OCI-LY1 (cell line): ENCODE measurements around the gene SRP9.

ENCODE experiments used
- H2AFZ ChIP-seq: fragments of 200-600 bp; sonication (generic), shearing (Covaris generic); 2 replicates; pipeline ENCODE4 v1.6.0; 2014; ENCODE audit warnings: antibody characterized with exemption, mild to moderate bottlenecking, low read length
- H3F3A ChIP-seq: fragments of 200-600 bp; sonication (generic), shearing (Covaris generic); 2 replicates; pipeline ENCODE4 v1.6.0; 2014; ENCODE audit warnings: mild to moderate bottlenecking, antibody characterized with exemption, low read length, moderate library complexity; ENCODE audit not compliant: insufficient read depth
- H3K27ac ChIP-seq: fragments of 200-600 bp; sonication (generic); 2 replicates; pipeline ENCODE4 v1.5.1; 2014; ENCODE audit warnings: low read length, mixed run types, mild to moderate bottlenecking, low read depth; ENCODE audit not compliant: poor library complexity, severe bottlenecking
- H3K27me3 ChIP-seq: fragments of 200-600 bp; sonication (generic); 2 replicates; pipeline ENCODE4 v1.6.0; 2014; ENCODE audit warnings: antibody characterized with exemption, mild to moderate bottlenecking, low read length, moderate library complexity; ENCODE audit not compliant: insufficient read depth
- H3K36me3 ChIP-seq: fragments of 200-600 bp; sonication (generic); 2 replicates; pipeline ENCODE4 v1.6.1; 2014; ENCODE audit warnings: mild to moderate bottlenecking, antibody characterized with exemption, low read length, moderate library complexity, mixed read lengths; ENCODE audit not compliant: insufficient read depth
- H3K4me1 ChIP-seq: fragments of 200-600 bp; sonication (generic); 2 replicates; pipeline ENCODE4 v1.5.1; 2014; ENCODE audit warnings: mild to moderate bottlenecking, low read length, moderate library complexity; ENCODE audit not compliant: insufficient read depth, severe bottlenecking
- H3K4me2 ChIP-seq: fragments of 200-600 bp; sonication (generic), shearing (Covaris generic); 2 replicates; pipeline ENCODE4 v1.6.1; 2014; ENCODE audit warnings: low read length
- H3K4me3 ChIP-seq: fragments of 200-600 bp; sonication (generic); 2 replicates; pipeline ENCODE4 v1.5.1; 2014; ENCODE audit warnings: low read length, low read depth, mild to moderate bottlenecking, mixed read lengths; ENCODE audit not compliant: poor library complexity, severe bottlenecking
- H3K79me2 ChIP-seq: fragments of 200-600 bp; shearing (Covaris generic); 2 replicates; pipeline ENCODE4 v1.6.1; 2016; ENCODE audit warnings: mixed run types, low read length, mixed read lengths; ENCODE audit not compliant: insufficient read depth
- H3K9ac ChIP-seq: fragments of 200-600 bp; sonication (generic), shearing (Covaris generic); 2 replicates; pipeline ENCODE4 v1.6.1; 2014; ENCODE audit warnings: mild to moderate bottlenecking, low read length, mixed read lengths
- H3K9me2 ChIP-seq: fragments of 200-600 bp; sonication (generic), shearing (Covaris generic); 2 replicates; pipeline ENCODE4 v1.6.1; 2014; ENCODE audit warnings: low read depth, mild to moderate bottlenecking, low read length, mixed read lengths
- H3K9me3 ChIP-seq: fragments of 200-600 bp; shearing (Covaris generic); 2 replicates; pipeline ENCODE4 v1.6.1; 2014; ENCODE audit warnings: low read length, mixed read lengths
- H4K20me1 ChIP-seq: fragments of 200-600 bp; sonication (generic), shearing (Covaris generic); 2 replicates; pipeline ENCODE4 v1.6.0; 2016; ENCODE audit warnings: mild to moderate bottlenecking, low read length; ENCODE audit not compliant: insufficient read depth
- CTCF ChIP-seq: fragments of 200-600 bp; sonication (generic), shearing (Covaris generic); IDR thresholded peaks from 2 replicates; pipeline ENCODE4 v1.5.1; 2017; ENCODE audit warnings: mild to moderate bottlenecking, antibody characterized with exemption, low read length, moderate library complexity, mixed read lengths
- EZH2 ChIP-seq: fragments of 200-600 bp; sonication (generic), shearing (Covaris generic); IDR thresholded peaks from 2 replicates; pipeline ENCODE4 v1.8.0; 2017; ENCODE audit warnings: borderline replicate concordance, mixed run types, mild to moderate bottlenecking, antibody characterized with exemption, low read length, moderate library complexity, mixed read lengths

The SRP9 gene

GRCh38 chr1:225825607-225826007 lies 48.0 kb downstream of the SRP9 start:
- Histone ChIP-seq H4K20me1 (no peaks in the 10 kb centered on the region), H3F3A (no peaks in the 10 kb centered on the region), H3K36me3 (no peaks in the 10 kb centered on the region), H3K9me3 (no peaks in the 10 kb centered on the region), H3K27me3 (peaks cover 11% of the 10 kb centered on the region; the same call in 1 of the 2 replicates), H3K4me1 (no peaks in the 10 kb centered on the region), H3K9ac (no peak overlapping the region), H3K4me3 (no peak overlapping the region), H3K9me2 (no peaks in the 10 kb centered on the region), H3K27ac (no peak overlapping the region), H3K79me2 (no peaks in the 10 kb centered on the region), H2AFZ (no peak overlapping the region), H3K4me2 (no peak overlapping the region)
- TF ChIP-seq EZH2 (no peak), CTCF (no peak)

- Histone ChIP-seq H3K4me3 (no peak overlapping the region), H3F3A (no peaks in the 10 kb centered on the region), H2AFZ (no peak overlapping the region), H3K9ac (no peak overlapping the region), H3K9me2 (no peaks in the 10 kb centered on the region), H3K27ac (no peak overlapping the region), H3K79me2 (no peaks in the 10 kb centered on the region), H3K36me3 (no peaks in the 10 kb centered on the region), H4K20me1 (no peaks in the 10 kb centered on the region), H3K27me3 (peaks cover 11% of the 10 kb centered on the region; the same call in 1 of the 2 replicates), H3K4me1 (no peaks in the 10 kb centered on the region), H3K9me3 (no peaks in the 10 kb centered on the region), H3K4me2 (no peak overlapping the region)
- no peak for TF ChIP-seq CTCF
- TF ChIP-seq EZH2, result no peak
Measured at GRCh38 chr1:225827076-225827475, 49.5 kb downstream of the SRP9 start.

GRCh38 chr1:225828706-225829345 lies 51.2 kb downstream of the SRP9 start:
- Histone ChIP-seq H3K27me3 (peaks cover 11% of the 10 kb centered on the region; the same call in 1 of the 2 replicates), H3K4me1 (no peaks in the 10 kb centered on the region), H3K9me3 (no peaks in the 10 kb centered on the region), H4K20me1 (no peaks in the 10 kb centered on the region), H3K9me2 (no peaks in the 10 kb centered on the region), H3K79me2 (no peaks in the 10 kb centered on the region), H3K36me3 (no peaks in the 10 kb centered on the region), H2AFZ (no peak overlapping the region), H3F3A (no peaks in the 10 kb centered on the region), H3K9ac (no peak overlapping the region), H3K4me2 (no peak overlapping the region), H3K27ac (no peak overlapping the region), H3K4me3 (no peak overlapping the region)
- TF ChIP-seq CTCF, result no peak
- TF ChIP-seq EZH2, result no peak
